NCI-H2029 treated with DMSO at 0.1 percent for 48 hours (cell line): ENCODE measurements around the gene CYP27B1.
"Not testable (repeated sequence)": the region's sequence is repeated elsewhere in the genome, so short reads cannot be mapped to it uniquely, and the experiment has no call there.

Experiments
- DNase-seq: peaks from one replicate; lab custom pipeline; 2025; lab: John Stamatoyannopoulos, UW

Gene CYP27B1

GRCh38 chr12:57721846-57722608 is 44.9 kb downstream of the CYP27B1 start:
- not testable (repeated sequence) for DNase-seq

- no peak for DNase-seq
These were observed 46.0 kb downstream of the CYP27B1 start for GRCh38 chr12:57720606-57721595.

- no peak for DNase-seq
These were observed 46.9 kb downstream of the CYP27B1 start for GRCh38 chr12:57719777-57720605.

- no peak for DNase-seq
These were observed 48.0 kb downstream of the CYP27B1 start for GRCh38 chr12:57718641-57719528.

GRCh38 chr12:57717846-57718640 is 48.8 kb downstream of the CYP27B1 start:
- no peak for DNase-seq

GRCh38 chr12:57717131-57717530 is 49.7 kb downstream of the CYP27B1 start:
- DNase-seq: no peak

- no peak for DNase-seq
These were observed 50.6 kb downstream of the CYP27B1 start for GRCh38 chr12:57716305-57716704.

- no peak for DNase-seq
These were observed 51.1 kb downstream of the CYP27B1 start for GRCh38 chr12:57715786-57716185.

GRCh38 chr12:57715036-57715748 is 51.7 kb downstream of the CYP27B1 start:
- DNase-seq: not testable (repeated sequence)

- DNase-seq: no peak
These were observed 53.7 kb downstream of the CYP27B1 start for GRCh38 chr12:57713209-57713608.

GRCh38 chr12:57712701-57713100 is 54.2 kb downstream of the CYP27B1 start:
- no peak for DNase-seq
